Brain pericyte (primary cell): ENCODE measurements around the gene DAPK2.
A peak's percentile ranks its signal among the peaks of the same experiment; 100 is the strongest.

Experiments
- DNase-seq: peaks from one replicate; pipeline ENCODE4 v3.0.0-alpha.2; 2012; ENCODE audit warnings: low read depth, low spot score

Gene DAPK2

DNA sequence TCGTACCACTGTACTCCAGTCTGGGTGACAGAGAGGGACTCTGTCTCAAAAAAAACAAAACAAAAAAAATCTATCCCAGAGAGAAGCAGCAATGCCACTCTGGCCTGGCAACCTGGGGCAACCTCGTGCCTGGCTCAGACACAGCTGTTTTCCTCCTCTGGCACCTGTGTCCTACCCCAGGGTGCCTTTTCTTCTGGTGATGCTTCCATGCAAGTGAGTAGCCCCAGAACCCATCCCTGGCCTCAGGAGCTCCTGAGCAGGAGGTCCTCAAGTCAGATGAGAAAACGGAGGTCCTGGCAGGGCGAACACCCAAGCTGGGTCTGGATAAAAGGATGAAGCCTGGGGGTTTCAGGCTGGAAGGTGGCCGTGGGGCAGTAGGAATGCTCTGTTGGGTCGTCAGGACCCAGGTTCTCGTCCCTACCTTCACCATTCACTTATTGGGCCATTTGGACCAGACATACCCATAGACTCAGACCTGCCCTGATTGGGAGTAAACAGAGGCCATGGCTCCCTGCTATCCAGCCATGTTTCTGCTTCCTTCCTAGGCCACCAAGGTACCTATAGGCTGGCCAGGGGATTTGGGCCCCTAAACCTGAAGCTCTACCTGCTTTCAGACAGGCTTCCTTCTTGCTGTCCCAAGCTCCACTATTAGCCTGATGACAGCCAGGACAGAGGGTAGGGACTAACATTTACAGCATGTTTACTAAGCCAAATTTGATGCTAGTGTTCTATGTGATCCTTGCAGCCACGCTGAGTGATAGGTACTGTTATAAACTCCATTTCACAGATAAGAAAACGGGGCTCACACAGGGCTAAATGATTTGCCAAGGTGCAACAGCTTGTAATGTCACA lies 102.2 kb downstream of the DAPK2 start:
- DNase-seq, result no peak

DNA sequence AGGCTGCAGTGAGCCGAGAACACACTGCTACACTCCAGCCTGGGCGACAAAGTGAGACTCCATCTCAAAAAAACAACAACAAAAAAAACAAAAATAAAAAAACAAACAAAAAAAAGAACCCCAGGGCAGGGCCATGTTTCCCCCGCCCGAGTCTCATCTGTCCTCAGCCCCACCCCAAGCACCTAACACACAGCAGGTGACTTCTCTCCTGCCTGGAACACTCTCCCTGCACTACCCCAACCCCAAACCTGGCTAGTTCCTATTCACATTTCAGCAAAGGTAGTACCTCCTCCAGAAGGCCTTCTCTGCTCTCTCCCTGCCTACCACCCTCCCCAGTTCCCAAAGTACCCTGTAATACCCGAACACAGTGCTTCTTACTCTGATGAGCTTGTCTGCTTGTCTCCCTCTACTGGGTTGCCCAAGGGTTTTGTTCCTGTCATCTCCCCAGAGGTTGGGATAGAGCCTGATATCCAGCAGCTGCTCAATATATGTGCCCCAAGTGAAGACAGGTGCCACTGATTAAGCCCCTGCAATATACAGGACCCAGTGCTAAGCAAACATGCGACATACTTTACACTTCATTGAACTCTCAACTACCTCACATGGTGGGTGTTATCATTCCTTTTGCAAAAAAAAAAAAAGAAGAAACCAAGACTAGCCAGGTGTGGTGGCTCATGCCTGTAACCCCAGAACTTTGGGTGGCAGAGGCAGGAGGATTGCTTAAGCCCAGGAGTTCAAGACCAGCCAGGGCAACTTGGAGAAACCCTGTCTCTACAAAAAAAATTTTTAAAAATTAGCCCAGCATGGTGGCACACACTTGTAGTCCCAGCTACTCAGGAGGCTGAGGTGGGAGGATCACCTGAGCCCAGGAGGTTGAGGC lies 103.6 kb downstream of the DAPK2 start:
- DNase-seq, result no peak

DNA sequence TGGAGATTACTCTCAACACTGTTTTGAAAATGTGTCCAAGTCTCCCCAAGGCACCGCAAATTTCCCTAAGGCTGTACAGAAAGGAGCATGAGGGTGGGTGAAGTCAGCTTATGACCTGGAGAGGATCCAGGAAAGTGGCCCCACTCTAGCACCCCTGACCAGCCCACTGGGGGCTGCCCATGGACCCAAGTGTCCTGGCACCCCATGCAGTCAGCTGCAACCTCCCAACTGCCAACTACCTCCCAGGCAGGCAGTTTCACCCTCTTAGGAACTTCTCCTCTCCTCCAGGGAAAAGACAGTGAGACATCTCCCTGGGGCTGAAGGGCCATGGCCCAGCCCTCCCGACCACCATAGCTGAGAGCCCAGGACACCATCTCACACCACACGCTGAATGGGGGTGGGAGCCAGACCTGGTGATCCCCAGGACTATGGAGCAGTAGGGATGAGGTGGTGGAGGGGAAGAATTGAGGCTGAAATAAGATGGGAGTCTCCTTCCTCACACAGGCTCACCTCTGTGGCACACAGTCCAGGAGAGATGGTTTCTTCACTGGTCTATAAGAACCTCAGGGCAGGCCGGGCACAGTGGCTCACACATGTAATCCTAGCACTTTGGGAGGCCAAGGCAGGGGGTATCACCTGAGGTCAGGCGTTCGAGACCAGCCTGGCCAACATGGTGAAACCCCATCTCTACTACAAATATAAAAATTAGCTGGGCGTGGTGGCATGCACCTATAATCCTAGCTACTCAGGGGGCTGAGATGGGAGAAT lies 104.4 kb downstream of the DAPK2 start:
- DNase-seq, result no peak

DNA sequence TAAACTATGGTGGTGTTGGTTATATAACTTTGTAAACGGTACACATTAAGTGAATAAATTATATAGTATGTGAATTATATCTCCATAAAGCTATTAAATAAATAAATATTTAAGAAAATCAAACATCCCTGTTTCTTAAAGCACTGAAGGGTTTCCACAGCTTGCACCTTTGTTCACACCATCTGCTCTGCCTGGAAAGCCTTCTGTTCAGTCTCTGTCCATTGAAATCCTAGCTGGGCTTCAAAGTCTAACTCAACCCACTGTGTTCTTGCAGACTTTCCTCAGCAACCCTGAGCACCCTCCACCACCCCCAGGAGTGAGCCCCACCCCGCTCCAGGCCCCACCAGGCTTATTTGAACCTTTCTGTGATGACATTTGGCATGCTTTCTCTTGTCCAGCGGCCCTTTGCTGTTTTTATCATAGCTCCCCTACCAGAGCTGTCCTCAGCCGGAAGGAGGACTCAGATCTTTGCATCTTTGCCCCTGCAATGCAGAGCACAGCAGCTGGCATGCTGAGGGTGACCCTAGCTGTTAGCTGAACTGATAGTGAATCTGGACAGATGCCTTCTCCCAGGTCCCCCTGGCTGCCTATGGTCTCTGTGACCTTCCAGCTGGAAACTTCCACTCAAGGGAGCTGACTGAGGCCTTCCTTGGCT lies 105.2 kb downstream of the DAPK2 start:
- DNase-seq, result no peak

DNA sequence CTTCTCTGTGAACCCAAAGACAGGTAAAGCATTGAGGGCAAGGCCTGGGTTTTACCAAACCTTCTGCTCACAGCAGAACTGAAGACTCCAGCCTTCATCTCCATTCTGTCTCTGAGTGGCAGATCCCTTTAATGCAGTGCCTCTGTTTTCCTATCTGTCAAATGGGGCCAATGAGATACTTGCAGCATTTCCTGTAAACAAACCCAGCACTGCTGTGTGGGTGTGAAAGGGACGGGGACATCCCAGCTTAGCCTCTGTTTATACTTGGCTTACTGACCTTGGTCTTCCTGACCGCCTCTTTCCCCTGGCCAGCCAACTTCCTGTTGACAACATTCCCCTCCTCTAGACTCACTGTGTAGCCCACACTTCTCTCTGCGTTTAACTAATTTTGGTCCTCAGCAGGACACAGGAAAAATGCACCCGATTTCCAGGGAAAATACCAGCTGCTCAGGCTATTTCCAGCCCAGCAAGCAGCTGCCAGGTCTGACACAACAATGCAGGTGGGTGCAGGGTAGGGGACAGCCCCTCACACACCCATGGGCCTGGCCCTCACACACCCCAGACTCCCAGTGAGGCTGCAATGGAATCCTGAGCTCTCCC lies 106.7 kb downstream of the DAPK2 start:
- DNase-seq, result no peak

DNA sequence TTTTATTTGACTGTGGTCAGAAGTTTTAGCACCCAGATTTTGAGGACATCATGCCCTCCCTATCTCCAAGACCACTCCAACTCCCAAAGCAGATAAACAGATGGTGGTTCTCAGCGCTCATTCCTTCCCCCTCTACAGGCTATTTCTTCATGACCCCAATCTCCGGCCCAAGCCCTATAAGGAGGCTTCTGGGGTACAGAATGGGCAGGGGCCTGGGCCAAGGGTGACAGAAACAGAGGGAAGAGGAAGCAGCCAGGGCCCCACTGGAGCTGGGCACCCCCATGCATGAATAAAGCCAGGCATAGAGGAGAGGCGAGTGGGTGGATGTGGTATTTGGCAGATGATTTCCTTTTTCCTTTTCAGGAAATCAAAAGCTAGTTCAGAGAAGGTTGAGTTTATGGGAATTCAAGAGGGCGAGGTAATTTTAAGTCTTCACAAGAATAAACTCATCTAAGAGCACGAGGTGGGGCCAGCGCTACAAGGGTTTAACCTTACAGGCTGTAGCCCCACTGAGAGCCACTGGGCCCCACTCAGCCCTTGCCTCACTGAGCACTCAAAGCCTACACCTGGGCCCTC lies 107.7 kb downstream of the DAPK2 start:
- no peak for DNase-seq

DNA sequence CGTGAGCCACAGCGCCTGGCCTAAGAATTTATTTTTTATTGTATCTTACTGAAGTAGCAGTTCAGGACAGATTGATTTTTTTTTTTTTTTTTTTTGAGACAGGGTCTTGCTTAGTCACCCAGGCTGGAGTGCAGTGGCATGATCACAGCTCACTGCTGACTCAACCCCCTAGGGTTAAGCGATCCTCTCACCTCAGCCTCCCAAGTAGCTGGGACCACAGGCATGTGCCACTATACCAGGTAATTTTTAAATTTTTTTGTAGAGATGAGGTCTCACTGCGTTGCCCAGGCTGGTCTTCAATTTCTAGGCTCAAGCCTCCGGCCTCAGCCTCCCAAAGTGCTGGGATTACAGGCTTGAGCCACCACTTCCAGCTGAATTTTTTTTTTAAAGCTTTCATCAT lies 112.8 kb downstream of the DAPK2 start:
- no peak for DNase-seq

DNA sequence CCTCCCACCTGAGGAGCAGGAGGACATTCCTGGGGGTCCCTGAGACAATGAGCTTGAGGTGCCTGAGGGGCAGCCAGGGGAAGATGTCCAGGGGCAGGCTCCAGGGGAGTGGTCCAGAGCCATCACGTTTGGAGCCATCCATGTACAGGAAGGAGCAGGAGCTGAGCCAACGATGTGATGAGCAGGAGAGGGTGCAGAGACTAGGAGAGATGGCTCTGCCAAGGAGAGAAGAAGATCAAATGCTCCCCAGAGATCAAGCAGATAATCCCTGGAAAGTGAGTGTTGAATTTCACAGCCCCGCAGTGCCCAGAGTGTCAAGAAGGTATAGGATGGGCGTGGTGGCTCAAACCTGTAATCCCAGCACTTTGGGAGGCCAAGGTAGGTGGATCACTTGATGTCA lies 114.7 kb downstream of the DAPK2 start:
- no peak for DNase-seq

DNA sequence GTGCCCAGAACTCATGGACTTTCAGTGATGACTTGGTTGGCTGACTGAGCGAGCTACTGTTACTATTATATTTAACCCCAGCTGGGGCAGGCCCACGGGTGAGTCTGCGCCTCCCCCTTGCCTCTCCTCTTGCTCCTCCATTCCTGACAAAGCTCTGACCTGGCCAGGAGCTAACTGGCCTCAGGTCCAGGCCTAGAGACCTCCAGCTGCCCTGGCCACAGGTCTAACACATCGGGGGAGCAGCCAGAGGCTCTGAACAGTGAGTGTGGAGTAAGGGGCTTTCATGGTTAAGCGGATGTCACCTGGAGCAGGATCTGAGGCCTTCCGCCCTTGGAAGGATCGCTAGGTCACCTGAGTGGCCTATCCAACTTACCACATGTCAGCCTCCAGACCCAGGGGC lies 116.3 kb downstream of the DAPK2 start:
- DNase-seq, result no peak

DNA sequence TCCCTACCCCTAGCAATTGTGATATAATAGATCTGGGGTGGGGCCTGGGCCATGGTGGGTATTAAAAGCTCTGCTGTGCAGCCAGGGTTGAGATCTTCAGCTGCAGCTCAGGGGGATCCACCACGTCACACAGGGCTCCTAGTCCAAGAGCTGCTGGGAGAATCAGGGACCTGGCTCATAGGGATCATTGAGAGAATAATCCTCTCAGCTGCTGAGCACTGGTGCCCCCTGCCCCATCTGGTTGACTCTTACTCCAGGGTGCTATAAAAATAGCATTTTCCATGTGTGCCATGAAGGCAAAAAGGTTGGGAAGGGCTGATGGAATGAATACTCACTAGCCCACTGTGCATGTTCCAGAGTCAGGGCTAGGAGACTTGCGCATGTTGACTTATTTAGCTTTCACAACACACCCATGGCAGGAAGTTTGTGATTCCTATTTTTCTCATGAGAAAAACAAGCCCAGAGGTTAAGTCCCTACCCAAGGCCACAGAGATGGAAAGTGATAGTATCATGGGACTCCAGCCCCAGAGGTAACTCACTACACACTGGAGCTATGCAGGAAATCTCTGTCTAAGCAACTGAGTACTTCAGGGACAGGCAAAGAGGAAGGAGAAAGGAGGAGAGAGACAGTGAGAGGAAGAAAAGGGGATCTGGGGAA lies 118.0 kb downstream of the DAPK2 start:
- no peak for DNase-seq

DNA sequence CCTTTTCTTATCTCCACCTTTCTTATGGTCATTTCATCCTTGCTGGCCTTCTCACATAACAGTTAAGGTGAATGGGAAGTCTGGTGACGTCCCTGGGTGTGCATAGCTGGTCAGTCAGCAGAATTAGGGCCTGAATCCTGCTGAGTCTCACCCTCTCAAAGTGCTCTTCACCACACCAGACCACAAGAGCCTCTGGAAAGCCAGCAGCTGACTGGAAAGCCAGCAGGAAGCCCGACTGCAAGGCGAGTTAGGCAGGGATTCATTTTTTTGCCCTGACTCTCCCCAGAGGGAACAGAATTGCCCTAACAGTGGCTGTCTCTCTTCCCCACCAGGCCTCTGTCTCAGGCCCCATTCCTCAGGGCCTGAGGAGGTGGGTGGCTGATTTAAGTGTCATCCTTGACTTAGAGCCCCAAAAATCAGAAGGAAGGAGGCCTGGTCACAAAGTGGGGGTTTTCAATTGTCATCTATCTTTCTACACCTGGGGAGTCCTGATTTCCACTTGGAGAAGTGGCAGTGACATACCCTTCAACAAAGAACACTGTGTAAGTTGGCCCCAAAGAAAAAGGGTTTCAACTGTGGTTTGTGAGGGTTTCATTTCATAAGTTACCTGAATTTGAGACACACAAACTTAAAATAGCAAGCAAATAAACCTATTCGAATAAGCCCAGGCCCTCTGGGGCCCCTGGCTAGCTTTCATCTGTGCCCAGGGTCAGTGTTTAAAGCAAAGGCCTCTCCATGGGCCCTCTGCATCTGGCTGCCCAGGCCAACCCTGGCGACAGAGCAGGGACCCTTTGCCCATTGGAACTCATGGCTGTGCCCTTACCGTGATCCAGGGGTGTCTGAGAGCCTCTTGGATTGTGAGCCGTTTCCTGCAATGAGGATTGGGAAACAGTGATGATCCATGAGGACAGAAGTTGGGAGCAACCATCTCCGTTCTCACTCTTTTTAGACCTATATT lies 122.0 kb downstream of the DAPK2 start:
- no peak for DNase-seq

DNA sequence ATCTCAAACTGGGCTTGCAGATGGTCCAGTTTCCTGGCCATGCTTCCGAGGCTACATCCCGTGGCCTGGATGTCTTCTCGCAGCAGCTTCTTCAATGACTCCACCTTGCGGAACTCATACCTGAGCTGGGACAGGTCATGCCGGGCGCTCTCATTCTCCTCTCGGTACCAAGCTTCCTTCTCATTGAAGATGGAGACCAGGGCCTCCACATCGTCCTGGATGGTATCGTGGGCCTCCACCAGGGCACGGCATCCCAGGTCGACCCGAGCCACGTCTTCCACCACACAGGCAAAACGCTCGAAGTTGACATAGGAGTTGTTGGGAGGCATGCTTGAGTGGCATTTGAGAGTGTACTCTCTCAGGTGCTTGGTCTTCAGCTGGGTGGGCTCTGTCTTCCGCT lies 123.4 kb downstream of the DAPK2 start:
- DNase-seq, result no peak

DNA sequence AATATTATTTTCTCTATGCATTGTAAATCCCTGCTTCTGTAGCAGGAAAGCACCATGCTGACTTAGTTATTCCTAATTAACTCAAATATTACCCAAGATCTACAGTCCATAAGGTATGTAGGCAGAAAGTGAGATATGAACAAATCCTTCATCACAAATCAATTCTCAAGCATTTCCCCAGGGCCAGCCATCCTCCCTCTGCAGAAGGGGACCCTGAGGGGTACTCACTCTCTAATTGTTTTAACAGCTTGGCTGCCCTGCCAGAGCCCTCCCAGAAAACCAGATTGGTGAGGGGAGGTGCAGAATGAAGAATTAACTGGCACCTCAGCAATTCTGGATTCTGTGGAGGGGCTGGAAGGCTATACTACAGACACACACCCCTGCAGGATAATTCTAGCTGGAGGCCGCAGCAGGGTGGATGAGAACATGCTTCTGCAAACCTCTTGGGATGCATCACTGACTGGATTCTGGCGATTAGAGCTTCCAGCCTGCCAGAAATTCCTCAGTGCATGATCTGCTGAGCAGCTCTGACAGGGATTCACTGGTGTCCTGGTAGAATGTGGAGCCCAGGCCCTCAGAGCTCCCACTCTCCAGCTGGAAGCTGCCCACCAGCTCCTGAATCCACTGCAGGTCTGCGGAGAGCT lies 123.9 kb downstream of the DAPK2 start:
- DNase-seq, result no peak

DNA sequence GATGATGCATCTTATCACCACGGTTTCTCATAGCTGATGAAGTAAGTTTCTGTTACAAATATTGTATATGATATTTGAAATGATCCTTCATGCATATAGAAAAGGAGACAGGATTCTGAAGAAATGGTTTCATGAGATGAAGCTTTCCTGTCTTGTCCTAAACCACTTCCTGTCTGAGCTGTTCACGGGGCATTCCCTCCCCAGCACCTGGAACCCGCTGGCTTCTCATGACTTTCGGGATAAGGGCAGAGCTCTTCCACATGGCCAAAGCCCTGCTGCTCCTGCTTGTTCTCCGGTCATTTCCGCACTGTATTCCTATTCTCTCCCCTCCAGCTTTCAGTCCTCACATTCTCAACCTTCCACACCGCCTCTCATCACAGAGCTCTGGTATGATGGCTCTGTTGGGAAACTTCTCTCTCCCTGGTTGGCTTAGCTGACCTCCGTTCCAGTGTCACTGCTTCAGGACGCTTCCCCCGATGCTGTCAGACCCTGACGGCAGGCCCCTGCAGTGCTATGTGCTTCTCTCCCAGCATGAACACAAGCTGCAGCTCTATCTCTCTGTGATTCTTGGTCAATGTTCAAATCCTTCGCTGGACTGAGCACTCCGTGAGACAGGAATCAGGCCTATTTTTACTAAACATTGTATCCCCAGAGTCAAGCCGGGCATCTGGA lies 125.6 kb downstream of the DAPK2 start:
- peak; percentile 93 for DNase-seq

DNA sequence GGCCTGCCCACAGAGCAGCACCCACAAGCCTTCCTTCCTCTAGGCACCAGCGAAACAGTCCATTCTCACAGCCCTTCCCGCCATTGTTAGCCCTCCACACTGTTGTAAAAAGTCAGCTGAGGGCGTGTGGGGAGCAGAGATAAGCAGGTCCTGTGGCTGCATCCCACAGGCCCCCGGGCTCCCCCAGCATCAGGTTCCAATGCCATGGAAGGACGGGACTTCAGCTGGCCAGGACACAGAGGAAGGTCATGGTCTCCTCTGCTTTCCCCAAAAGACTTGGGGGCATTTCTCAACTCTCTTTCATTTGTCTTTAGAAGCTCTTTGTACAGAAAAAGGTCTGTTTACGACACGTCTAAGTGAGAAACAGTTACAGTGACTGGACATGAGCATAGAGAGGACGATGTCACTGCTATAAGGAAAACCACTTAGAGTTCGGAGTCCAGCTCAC lies 127.4 kb downstream of the DAPK2 start:
- DNase-seq, result no peak

DNA sequence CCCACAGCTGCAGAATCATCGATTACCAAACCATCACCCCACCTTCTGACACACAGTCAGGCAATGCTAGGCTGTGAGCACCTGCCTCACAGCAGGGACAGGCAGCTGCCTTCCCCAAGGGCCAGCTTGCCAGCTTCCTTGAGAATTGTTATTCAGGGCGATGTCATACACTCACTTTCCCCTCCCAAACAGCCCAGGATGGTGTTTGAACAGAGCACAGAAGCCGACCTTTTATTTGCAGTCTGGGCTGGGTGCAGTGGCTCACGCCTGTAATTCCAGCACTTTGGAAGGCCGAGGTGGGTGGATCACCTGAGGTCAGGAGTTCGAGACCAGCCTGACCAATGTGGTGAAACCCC lies 128.0 kb downstream of the DAPK2 start:
- no peak for DNase-seq

DNA sequence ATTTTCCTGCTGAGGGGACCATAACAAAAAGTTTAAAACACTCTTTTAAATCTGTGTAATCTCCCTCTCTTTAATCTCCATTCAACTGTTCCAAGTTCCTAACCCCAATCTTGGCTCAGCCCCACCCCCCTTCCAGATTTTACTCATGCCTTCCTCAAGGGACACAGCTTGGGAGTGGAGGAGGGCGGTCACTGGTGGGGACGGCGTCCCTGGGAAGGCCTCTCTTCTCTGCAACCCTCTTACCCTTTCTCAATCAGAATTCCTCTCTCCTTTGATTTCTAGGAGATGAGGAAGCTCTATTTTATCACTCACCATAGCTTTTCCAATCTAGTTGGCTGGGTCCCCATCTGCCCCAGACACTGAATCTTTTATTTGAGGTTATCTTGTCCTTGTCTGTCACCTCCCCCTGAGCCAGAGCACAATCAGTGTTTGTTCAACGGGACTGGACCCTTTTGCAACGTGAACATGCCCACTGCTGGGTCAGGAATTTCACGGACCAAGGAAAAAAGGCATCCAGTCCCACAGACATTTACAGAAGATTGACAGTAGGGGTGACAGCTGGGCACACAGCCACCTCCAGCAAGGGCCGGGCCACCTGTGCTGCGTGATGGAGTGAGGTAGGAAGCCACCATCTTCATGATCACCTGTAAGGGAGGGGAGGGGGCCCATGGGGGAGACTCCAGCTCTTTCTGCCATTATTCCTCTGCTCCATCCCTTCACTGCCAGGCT lies 128.5 kb downstream of the DAPK2 start:
- no peak for DNase-seq
